Brain microvascular endothelial cell (primary cell): ENCODE results near the gene HPGD.
"Not testable (repeated sequence)": the region's sequence is repeated elsewhere in the genome, so short reads cannot be mapped to it uniquely, and the experiment has no call there.

Experiments used
- DNase-seq: peaks from one replicate; pipeline ENCODE4 v3.0.0-alpha.2; 2020
- H3K27ac ChIP-seq: fragments of 250-450 bp; sonication (Bioruptor Pico); 2 replicates; pipeline ENCODE4 v1.5.1; 2020; ENCODE audit warnings: mild to moderate bottlenecking, moderate library complexity
- H3K27me3 ChIP-seq: fragments of 250-450 bp; sonication (Bioruptor Pico); replicated peaks from 2 replicates; pipeline ENCODE4 v1.5.1; 2020; ENCODE audit warnings: mild to moderate bottlenecking
- H3K36me3 ChIP-seq: fragments of 250-450 bp; sonication (Bioruptor Pico); replicated peaks from 2 replicates; pipeline ENCODE4 v1.5.1; 2020; ENCODE audit warnings: mild to moderate bottlenecking
- H3K4me3 ChIP-seq: 2 replicates; pipeline ENCODE4 v1.5.1; 2011; ENCODE audit warnings: low read depth, mild to moderate bottlenecking, control low read depth, low read length, moderate library complexity
- in situ Hi-C: cut with HindIII; loops from 2 replicates; pipeline ENCODE4 v1.10.0; 2017; ENCODE audit warnings: low sequenced_read_pairs, low pct_ligation_motif_present
- TF ChIP-seq, protein P1 (sequence below): IDR thresholded peaks from 2 replicates; pipeline ENCODE4 v1.5.1; 2011; ENCODE audit warnings: low read depth, mild to moderate bottlenecking, moderate library complexity, low read length, control low read depth, inconsistent platforms; ENCODE audit errors: missing control alignments

Gene HPGD

GRCh38 chr4:174494146-174494545 is 28.1 kb downstream of the HPGD start:
- DNase-seq: no peak

GRCh38 chr4:174490451-174490961 is 31.8 kb downstream of the HPGD start:
- H3K27me3 ChIP-seq: no peaks in the 10 kb centered on the region
- no peaks in the 10 kb centered on the region for H3K36me3 ChIP-seq
- in situ Hi-C loops: no loop called here
- TF ChIP-seq, protein P1, sequence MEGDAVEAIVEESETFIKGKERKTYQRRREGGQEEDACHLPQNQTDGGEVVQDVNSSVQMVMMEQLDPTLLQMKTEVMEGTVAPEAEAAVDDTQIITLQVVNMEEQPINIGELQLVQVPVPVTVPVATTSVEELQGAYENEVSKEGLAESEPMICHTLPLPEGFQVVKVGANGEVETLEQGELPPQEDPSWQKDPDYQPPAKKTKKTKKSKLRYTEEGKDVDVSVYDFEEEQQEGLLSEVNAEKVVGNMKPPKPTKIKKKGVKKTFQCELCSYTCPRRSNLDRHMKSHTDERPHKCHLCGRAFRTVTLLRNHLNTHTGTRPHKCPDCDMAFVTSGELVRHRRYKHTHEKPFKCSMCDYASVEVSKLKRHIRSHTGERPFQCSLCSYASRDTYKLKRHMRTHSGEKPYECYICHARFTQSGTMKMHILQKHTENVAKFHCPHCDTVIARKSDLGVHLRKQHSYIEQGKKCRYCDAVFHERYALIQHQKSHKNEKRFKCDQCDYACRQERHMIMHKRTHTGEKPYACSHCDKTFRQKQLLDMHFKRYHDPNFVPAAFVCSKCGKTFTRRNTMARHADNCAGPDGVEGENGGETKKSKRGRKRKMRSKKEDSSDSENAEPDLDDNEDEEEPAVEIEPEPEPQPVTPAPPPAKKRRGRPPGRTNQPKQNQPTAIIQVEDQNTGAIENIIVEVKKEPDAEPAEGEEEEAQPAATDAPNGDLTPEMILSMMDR: no peak
- H3K4me3 ChIP-seq: no peak overlapping the region
- no peak overlapping the region for H3K27ac ChIP-seq
- DNase-seq: peak; percentile 54

More at GRCh38 chr4:174494146-174494545, 28.1 kb downstream of the HPGD start:
- in situ Hi-C loops: no loop called here
- H3K4me3 ChIP-seq: no peak overlapping the region
- H3K27me3 ChIP-seq: no peaks in the 10 kb centered on the region
- no peaks in the 10 kb centered on the region for H3K36me3 ChIP-seq
- H3K27ac ChIP-seq: no peak overlapping the region
- TF ChIP-seq, protein P1: no peak

GRCh38 chr4:174488368-174488767 is 33.9 kb downstream of the HPGD start:
- H3K27ac ChIP-seq, DNase-seq, H3K27me3 ChIP-seq, H3K4me3 ChIP-seq, in situ Hi-C loops, H3K36me3 ChIP-seq: not testable (repeated sequence)

DNA sequence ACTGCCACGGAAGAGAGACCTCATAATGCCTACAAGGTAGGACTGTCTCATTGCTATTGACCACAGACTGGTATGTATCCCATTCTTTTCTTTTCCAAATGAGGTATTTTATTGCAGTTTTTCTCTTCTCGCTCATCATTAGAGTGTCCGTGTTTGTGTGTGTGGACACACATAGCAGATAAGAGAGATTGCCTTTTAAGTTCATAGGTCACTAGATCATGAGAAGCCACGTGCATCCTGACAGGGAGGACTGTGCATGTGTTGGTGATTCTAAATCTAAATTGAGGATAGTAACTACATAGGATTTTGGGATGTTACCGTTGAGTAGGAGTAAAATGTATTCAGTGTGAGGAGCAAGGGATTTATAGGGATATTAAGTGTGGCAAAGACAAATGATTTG is 37.3 kb downstream of the HPGD start:
- H3K4me3 ChIP-seq: no peak overlapping the region
- no peaks in the 10 kb centered on the region for H3K27me3 ChIP-seq
- no peaks in the 10 kb centered on the region for H3K36me3 ChIP-seq
- TF ChIP-seq, protein P1: no peak
- DNase-seq: no peak
- in situ Hi-C loops: no loop called here
- H3K27ac ChIP-seq: no peak overlapping the region

- in situ Hi-C loops: no loop called here
- no peak for DNase-seq
- TF ChIP-seq, protein P1: no peak
Observed at GRCh38 chr4:174483792-174484191, 38.5 kb downstream of the HPGD start.

DNA sequence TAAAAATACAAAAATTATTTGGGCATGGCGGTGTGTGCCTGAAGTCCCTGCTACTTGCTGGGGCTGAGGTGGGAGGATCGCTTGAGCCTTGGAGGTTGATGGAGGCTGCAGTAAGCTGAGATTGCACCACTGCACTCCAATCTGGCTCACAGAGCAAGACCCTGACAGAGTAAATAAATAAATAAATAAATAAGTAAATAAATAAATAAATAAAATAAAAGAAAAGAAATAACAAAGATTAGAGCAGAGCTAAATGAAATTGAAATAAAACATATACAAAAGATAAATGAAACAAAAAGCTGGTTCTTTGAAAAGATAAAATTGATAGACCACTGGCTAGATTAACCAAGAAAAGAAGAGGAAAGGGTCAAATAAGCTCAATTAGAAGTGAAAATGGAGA is 43.1 kb downstream of the HPGD start:
- H3K27ac ChIP-seq: no peak overlapping the region
- no peaks in the 10 kb centered on the region for H3K36me3 ChIP-seq
- no peak overlapping the region for H3K4me3 ChIP-seq
- DNase-seq: no peak
- in situ Hi-C loops: no loop called here
- TF ChIP-seq, protein P1: no peak
- no peaks in the 10 kb centered on the region for H3K27me3 ChIP-seq

More at GRCh38 chr4:174483792-174484191, 38.5 kb downstream of the HPGD start:
- no peak overlapping the region for H3K4me3 ChIP-seq
- H3K27ac ChIP-seq: no peak overlapping the region
- no peaks in the 10 kb centered on the region for H3K36me3 ChIP-seq
- no peaks in the 10 kb centered on the region for H3K27me3 ChIP-seq
